HG03442 (cell line): Measurements from ENCODE around the gene MGAM2.

Experiments used
- ATAC-seq: cut with Tn5 transposase; IDR thresholded peaks from one replicate; pipeline ENCODE4 v1.9.1; 2021; ENCODE audit warnings: mild to moderate bottlenecking, moderate library complexity; ENCODE audit not compliant: unreplicated experiment

Gene MGAM2

GRCh38 chr7:142263598-142264380 lies 152.3 kb downstream of the MGAM2 start:
- ATAC-seq, result no peak
